HG03175 (cell line): Measurements from ENCODE around the gene FAM53A.

Source experiments
- ATAC-seq: cut with Tn5 transposase; IDR thresholded peaks from one replicate; pipeline ENCODE4 v1.9.1; 2021; ENCODE audit warnings: mild to moderate bottlenecking, moderate library complexity; ENCODE audit not compliant: unreplicated experiment

FAM53A gene

DNA sequence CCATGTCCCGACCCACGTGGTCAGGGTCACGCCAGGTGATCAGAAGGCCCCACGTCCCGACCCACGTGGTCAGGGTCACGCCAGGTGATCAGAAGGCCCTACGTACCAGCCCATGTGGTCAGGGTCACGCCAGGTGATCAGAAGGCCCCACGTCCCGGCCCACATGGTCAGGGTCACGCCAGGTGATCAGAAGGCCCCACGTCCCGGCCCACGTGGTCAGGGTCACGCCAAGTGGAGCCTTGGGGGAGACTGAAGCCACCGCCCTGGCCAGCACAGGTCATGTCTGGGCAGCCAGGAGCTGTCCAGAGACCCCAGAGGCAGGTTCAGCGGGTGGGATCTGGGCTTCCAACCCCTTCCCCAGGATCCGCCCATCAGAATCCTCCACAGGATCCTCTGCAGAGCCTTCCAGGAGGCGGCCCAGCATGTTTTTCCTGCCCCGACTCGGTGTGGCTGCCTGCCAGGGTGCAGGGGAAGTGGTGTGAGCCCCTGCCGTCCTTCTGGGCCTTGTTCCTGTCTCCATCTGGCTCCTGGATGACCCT lies 58.4 kb downstream of the FAM53A start:
- ATAC-seq = no peak

- no peak for ATAC-seq
Observed at GRCh38 chr4:1624519-1624910, 59.6 kb downstream of the FAM53A start.

DNA sequence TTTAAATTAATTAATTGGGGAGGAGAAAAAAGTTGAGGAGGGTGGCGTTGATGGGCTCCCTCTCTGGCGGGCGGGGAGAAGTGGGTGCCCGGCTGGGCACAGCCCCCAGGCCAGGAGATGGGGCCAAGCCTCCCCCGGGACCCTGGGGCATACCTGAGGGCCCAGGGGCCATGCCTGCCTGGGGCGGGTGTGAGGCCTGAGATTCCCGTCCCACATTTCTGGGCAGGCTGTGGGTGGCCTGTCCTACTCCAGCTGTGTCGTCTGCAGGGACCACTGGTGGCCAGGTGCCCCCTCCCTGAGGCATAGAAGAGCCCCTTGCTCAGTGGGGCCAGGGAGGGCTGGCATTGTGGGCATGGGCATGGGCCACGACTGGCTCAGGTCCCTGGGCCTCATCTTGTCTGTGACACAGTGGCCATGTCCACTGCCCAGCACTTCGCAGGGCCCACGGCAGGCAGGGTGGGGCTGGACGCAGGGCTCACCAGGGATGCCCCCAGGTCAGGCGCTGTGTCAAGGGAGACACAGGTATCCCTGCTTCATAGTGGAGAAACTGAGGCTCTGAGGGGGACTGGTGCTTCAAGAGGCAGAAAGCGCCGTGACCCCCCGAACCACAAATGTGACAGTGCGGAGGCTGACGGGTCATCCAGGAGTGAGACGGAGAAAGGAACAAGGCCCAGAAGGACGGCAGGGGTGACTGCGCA lies 60.1 kb downstream of the FAM53A start:
- ATAC-seq = no peak

- ATAC-seq = no peak
Observed at GRCh38 chr4:1623400-1623799, 60.7 kb downstream of the FAM53A start.

DNA sequence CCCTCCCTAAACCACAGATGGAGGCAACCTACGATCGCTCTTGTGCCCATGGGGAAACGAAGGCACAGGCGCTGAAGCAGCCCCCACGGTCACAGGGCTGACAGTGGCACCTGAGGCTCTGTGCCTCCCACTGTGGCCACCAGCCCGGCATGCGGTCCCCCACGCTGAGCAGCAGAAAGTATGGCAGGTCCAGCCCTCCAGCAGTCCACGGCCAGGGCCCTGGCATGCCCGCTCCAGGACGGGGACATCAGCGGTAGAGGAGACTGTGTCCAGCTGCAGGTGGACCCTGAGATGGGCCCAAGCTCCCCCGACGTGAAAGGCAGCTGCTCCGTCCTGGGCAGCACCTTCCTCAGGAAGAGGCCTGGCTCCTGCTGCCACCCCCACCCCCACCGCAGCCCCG lies 61.2 kb downstream of the FAM53A start:
- ATAC-seq = no peak

DNA sequence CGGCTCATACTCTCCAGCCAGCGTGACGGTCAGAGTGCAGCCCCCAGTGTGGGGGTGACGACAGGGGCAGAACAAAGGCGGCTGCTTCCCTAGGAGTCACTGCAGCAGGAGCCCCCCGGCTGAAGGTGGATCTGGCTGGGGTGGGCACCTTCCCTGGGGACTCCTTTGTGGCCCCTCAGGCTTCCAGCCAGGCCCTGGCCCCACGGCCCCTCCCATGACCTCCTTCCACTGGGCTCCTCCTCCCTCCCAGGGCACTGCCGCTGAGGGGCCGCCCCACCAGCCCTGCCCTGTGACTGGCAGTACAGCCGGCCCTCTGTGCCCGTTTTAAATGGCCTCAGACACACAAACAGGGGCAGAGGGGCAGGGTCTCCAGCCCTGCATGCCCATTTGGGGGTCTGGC lies 61.9 kb downstream of the FAM53A start:
- no peak for ATAC-seq

DNA sequence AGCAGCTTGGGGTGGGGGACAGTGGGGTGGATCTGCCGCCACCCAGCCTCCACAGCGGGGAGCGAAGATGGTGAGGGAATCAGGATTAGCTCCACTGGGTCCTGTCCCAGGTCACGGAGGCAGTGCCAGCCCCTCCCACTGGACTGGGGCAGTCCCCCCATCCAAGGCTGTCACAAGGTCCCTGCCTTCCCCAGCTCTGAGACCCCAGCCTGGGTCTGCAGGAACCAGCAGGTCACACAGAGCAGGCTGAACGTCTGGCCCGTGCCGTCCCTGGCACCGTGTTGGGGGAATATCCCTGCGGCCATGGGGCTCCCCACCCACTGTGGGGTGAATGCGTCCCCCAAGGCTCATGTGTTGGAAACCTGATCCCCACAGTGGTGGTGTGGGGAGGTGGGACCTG lies 62.6 kb downstream of the FAM53A start:
- ATAC-seq = no peak

GRCh38 chr4:1619151-1619672 lies 64.9 kb downstream of the FAM53A start:
- ATAC-seq = no peak

- no peak for ATAC-seq
Observed at GRCh38 chr4:1618438-1618837, 65.7 kb downstream of the FAM53A start.

DNA sequence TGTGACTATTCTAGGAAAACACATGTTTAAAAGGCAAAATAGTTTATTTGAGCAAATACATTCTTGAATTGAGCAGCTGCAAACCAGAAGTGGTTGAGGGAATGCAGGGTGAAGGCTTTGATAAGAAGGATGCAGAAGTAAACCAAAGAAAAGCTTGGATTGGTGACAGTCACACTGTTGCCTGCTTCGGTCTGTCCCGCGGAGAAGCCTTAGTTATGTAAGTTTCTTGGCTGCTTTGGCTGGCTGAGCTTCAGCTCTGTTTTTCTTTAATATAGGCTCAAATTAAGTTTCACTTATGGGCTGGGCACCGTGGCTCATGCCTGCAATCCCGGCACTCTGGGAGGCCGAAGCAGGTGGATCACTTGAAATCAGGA lies 67.6 kb downstream of the FAM53A start:
- no peak for ATAC-seq

DNA sequence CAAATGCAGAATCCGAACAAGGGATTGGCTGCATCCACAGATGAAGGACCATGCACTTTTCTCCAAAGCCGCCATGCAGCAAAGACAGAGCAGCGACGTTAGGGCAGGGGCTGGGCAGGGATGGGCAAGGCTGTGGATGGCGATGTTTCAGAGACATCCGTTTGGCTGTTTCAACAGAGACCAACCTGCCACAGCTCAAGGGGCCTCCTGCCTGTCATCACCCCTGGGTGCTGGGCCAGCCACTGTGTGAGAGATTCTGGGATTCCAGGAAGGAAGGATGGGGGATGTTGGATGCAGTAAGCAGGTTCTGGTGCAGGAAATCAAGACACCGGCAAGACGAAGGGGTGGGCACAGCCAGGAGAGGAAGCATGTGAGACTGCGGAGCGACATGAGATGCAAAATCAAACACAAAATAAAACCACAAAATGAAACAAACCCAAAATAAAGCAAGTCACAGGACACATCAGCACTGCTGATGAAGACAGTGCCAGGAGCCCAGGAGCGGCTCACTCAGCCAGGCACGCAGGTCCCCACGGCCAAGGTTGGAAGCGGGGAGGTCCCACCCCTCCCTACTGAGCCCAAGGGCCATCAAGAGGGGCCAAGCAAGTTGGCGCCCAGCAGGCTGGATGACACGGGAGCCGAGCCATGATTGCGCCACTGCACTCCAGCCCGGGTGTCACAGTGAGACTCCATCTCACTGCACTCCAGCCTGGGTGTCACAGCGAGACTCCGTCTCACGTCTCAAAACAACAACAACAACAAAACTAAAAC lies 68.1 kb downstream of the FAM53A start:
- no peak for ATAC-seq

- ATAC-seq = no peak
Observed at GRCh38 chr4:1614854-1615595, 69.1 kb downstream of the FAM53A start.

GRCh38 chr4:1614502-1614853 lies 69.6 kb downstream of the FAM53A start:
- no peak for ATAC-seq

DNA sequence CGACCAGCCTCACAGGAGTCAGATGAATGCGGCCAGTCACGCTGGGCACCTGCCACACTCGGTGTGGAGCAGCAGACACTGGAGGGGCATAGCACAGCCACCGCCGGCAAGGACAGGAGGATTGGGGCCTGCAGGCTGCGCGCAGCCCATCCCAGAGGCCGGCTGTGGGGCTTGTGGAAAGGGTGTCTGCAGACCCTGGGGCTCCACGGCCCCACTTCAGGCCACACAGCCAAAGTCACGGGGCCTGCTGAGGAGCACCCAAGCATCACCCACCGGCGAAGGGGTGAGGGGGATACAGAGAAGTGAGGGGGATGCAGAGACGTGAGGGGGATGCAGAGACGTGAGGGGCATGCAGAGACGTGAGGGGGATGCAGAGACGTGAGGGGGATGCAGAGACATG lies 70.1 kb downstream of the FAM53A start:
- ATAC-seq = no peak

- ATAC-seq = no peak
Observed at GRCh38 chr4:1613099-1613495, 71.0 kb downstream of the FAM53A start.

- ATAC-seq = no peak
Observed at GRCh38 chr4:1612278-1613098, 71.6 kb downstream of the FAM53A start.

- ATAC-seq = no peak
Observed at GRCh38 chr4:1611501-1611870, 72.6 kb downstream of the FAM53A start.

DNA sequence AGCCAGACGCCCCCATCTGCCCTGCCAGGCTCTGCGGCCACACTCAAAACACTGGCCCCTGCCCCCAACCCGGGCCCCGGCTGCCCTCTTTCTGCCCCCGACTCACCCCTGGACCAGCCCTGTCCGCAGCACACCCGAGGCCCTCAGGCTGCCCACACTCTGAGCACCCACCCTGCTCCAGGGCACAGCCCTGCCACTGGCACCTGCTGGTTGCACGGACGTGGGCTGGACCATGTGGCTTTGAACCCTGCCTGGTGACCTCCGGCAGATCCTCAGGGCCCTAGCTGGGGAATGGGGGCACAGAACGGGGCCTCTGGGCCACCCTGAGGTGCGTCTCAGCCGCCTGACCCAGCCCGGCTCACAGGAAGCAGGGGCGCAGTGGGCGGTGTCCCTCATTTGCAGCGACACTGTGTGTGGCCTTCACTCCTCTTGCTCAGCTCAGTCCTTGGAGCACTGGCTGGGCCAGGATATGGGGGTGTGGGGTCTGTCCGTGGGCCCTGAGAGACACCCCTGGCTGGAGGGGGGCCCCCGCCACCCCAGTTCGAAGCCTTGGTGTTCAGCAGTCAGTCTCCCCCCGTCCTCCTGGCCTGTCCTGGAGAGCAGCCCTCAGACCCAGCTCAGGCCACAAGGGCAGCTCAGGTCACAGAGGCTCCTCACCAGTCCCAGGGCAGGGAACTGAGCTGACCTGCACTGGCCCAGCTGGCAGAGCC lies 73.2 kb downstream of the FAM53A start:
- ATAC-seq = no peak

- no peak for ATAC-seq
Observed at GRCh38 chr4:1609901-1610790, 74.0 kb downstream of the FAM53A start.
